DOHH2 (cell line): ENCODE results near the gene USP40.

Experiments used
- H3F3A ChIP-seq: fragments of 200-600 bp; sonication (generic), shearing (Covaris generic); 2 replicates; pipeline ENCODE4 v1.6.0; 2016; ENCODE audit warnings: antibody characterized with exemption, mild to moderate bottlenecking; ENCODE audit not compliant: control insufficient read depth, insufficient read depth
- H3K27ac ChIP-seq: fragments of 200-600 bp; sonication (generic); 2 replicates; pipeline ENCODE4 v1.5.1; 2014; ENCODE audit warnings: low read depth, mild to moderate bottlenecking, low read length, moderate library complexity
- H3K27me3 ChIP-seq: fragments of 200-600 bp; sonication (generic); 2 replicates; pipeline ENCODE4 v1.6.1; 2014; ENCODE audit warnings: mild to moderate bottlenecking, low read length, mixed read lengths; ENCODE audit not compliant: control insufficient read depth
- H3K36me3 ChIP-seq: fragments of 200-600 bp; sonication (generic); 2 replicates; pipeline ENCODE4 v1.6.1; 2014; ENCODE audit warnings: mild to moderate bottlenecking, low read length, moderate library complexity, mixed read lengths; ENCODE audit not compliant: control insufficient read depth
- H3K4me1 ChIP-seq: fragments of 200-600 bp; sonication (generic); 2 replicates; pipeline ENCODE4 v1.6.1; 2014; ENCODE audit warnings: mild to moderate bottlenecking, low read length, mixed read lengths; ENCODE audit not compliant: control insufficient read depth
- H3K4me2 ChIP-seq: fragments of 200-600 bp; sonication (generic); 2 replicates; pipeline ENCODE4 v1.6.0; 2014; ENCODE audit warnings: mild to moderate bottlenecking, low read length, moderate library complexity
- H3K4me3 ChIP-seq: fragments of 200-600 bp; sonication (generic); 2 replicates; pipeline ENCODE4 v1.5.1; 2014; ENCODE audit warnings: mild to moderate bottlenecking, low read length, mixed read lengths
- H3K79me2 ChIP-seq: fragments of 200-600 bp; sonication (generic); 2 replicates; pipeline ENCODE4 v1.6.1; 2014; ENCODE audit warnings: mild to moderate bottlenecking, low read length, mixed read lengths; ENCODE audit not compliant: control insufficient read depth
- H3K9me2 ChIP-seq: fragments of 200-600 bp; sonication (generic); replicated peaks from 2 replicates; pipeline ENCODE4 v1.6.1; 2014; ENCODE audit warnings: mild to moderate bottlenecking, low read length, mixed read lengths; ENCODE audit not compliant: control insufficient read depth
- H3K9me3 ChIP-seq: fragments of 200-600 bp; sonication (generic); 2 replicates; pipeline ENCODE4 v1.6.1; 2014; ENCODE audit warnings: antibody characterized with exemption, low read length, mixed read lengths; ENCODE audit not compliant: control insufficient read depth, insufficient read depth
- H4K20me1 ChIP-seq: fragments of 200-600 bp; sonication (generic); 2 replicates; pipeline ENCODE4 v1.6.0; 2014; ENCODE audit warnings: low read depth, mild to moderate bottlenecking, antibody characterized with exemption, low read length, moderate library complexity; ENCODE audit not compliant: control insufficient read depth, insufficient read depth
- CTCF ChIP-seq: fragments of 200-600 bp; sonication (generic); IDR thresholded peaks from one replicate; pipeline ENCODE4 v1.5.1; 2014; ENCODE audit warnings: antibody characterized with exemption, mild to moderate bottlenecking, low read depth, low read length; ENCODE audit not compliant: poor library complexity, severe bottlenecking
- EZH2phosphoT487 ChIP-seq: fragments of 200-600 bp; sonication (generic); IDR thresholded peaks from 2 replicates; pipeline ENCODE4 v1.6.1; 2017; ENCODE audit warnings: borderline replicate concordance, mild to moderate bottlenecking, antibody characterized with exemption, low read length, moderate library complexity, mixed read lengths

The USP40 gene

GRCh38 chr2:233572468-233572867, 5.9 kb upstream of the USP40 start:
- Histone ChIP-seq H3K4me1 (no peaks in the 10 kb centered on the region), H3K9me3 (no peaks in the 10 kb centered on the region), H3F3A (no peaks in the 10 kb centered on the region), H3K36me3 (no peaks in the 10 kb centered on the region), H3K27ac (no peak overlapping the region), H3K4me3 (no peak overlapping the region), H4K20me1 (no peaks in the 10 kb centered on the region), H3K4me2 (no peak overlapping the region), H3K27me3 (no peaks in the 10 kb centered on the region), H3K79me2 (no peaks in the 10 kb centered on the region), H3K9me2 (no peaks in the 10 kb centered on the region)
- TF ChIP-seq EZH2phosphoT487 (no peak), CTCF (no peak)

GRCh38 chr2:233571462-233571861, 4.9 kb upstream of the USP40 start:
- Histone ChIP-seq H3F3A (no peaks in the 10 kb centered on the region), H3K27me3 (no peaks in the 10 kb centered on the region)

GRCh38 chr2:233571001-233571400, 4.4 kb upstream of the USP40 start:
- H3F3A ChIP-seq: no peaks in the 10 kb centered on the region
- H3K27ac ChIP-seq: no peak overlapping the region
- no peak overlapping the region for H3K4me3 ChIP-seq
- H4K20me1 ChIP-seq: no peaks in the 10 kb centered on the region
- H3K4me1 ChIP-seq: peaks cover 4% of the 10 kb centered on the region
- H3K4me2 ChIP-seq: no peak overlapping the region
- H3K36me3 ChIP-seq: no peaks in the 10 kb centered on the region
- TF ChIP-seq EZH2phosphoT487 (no peak), CTCF (no peak)
- H3K9me2 ChIP-seq: no peaks in the 10 kb centered on the region
- no peaks in the 10 kb centered on the region for H3K79me2 ChIP-seq
- no peaks in the 10 kb centered on the region for H3K9me3 ChIP-seq
- H3K27me3 ChIP-seq: no peaks in the 10 kb centered on the region

More at GRCh38 chr2:233571462-233571861, 4.9 kb upstream of the USP40 start:
- no peak for TF ChIP-seq EZH2phosphoT487
- no peak for TF ChIP-seq CTCF
- no peaks in the 10 kb centered on the region for H3K79me2 ChIP-seq
- H3K27ac ChIP-seq: no peak overlapping the region
- H3K4me2 ChIP-seq: no peak overlapping the region
- no peaks in the 10 kb centered on the region; the same call in 1 of the 2 replicates for H3K4me1 ChIP-seq
- no peaks in the 10 kb centered on the region for H4K20me1 ChIP-seq
- no peaks in the 10 kb centered on the region for H3K9me3 ChIP-seq
- no peaks in the 10 kb centered on the region for H3K9me2 ChIP-seq
- no peak overlapping the region for H3K4me3 ChIP-seq
- H3K36me3 ChIP-seq: no peaks in the 10 kb centered on the region
